A204.1 (cell line): ENCODE data around the gene OR52L1.

Source experiments
- FAIRE-seq: peaks from 2 replicates; lab custom pipeline; 2012; peaks lifted over from hg19 to GRCh38; lab: Jason Lieb, UNC

The OR52L1 gene

GRCh38 chr11:5940748-5941147, 46.0 kb downstream of the OR52L1 start:
- FAIRE-seq: no peak

GRCh38 chr11:5938603-5938965, 48.2 kb downstream of the OR52L1 start:
- no peak for FAIRE-seq

- no peak for FAIRE-seq
These were observed 48.8 kb downstream of the OR52L1 start for GRCh38 chr11:5937868-5938602.
